Activated naive CD4-positive, alpha-beta T cell (primary cell): ENCODE data around the gene CBR4.
A peak's percentile ranks its signal among the peaks of the same experiment; 100 is the strongest.

Experiments used
- DNase-seq, 4 experiments: peaks; one replicate each; lab custom pipeline; 2025; lab: John Stamatoyannopoulos, UW

Gene CBR4

DNA sequence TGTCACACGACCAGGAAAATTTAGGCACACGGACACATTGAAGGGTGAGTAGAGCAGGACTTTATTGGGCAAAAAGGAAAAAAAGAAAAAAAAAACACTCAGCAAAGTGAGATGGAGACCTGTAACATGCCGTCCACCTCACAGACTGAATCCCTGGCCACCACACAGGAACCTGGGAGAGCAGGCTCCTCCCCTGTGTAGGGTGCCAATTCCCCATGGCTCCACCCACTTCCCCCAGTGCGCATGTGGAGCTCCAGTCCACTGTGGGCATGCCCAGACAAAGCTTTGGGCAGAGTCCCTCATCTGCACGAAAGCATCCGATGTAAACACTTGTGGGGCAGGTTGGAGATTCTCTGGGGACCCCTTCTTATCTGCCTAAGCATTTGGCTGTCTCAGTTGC is 23.6 kb upstream of the CBR4 start:
- no peak for DNase-seq

GRCh38 chr4:169032883-169033645 is 23.0 kb upstream of the CBR4 start:
- no peak for DNase-seq

GRCh38 chr4:169032194-169032593 is 22.1 kb upstream of the CBR4 start:
- no peak for DNase-seq

GRCh38 chr4:169031392-169031791 is 21.3 kb upstream of the CBR4 start:
- no peak for DNase-seq

- no peak for DNase-seq
Observed at GRCh38 chr4:169030562-169030982, 20.5 kb upstream of the CBR4 start.

- DNase-seq = no peak
Observed at GRCh38 chr4:169029947-169030346, 19.9 kb upstream of the CBR4 start.

DNA sequence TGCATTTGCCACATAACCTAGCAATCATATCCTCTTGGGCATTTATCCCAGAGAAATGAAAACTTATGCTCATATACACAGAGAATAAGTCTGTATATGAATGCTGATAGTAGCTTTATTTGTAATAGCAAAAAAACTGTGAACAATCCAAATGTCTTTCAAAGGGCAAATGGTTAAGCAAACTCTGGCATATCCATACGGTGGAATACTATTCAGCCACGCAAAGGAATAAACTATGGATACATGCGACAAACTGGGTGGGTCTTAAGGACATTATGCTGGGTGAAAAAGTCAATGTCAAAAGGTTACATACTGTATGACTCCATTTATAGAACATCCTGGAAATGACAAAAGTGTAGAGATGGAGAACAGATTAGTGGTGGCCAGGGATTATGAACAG is 17.6 kb upstream of the CBR4 start:
- no peak for DNase-seq

- DNase-seq = no peak
Observed at GRCh38 chr4:169025184-169025583, 15.1 kb upstream of the CBR4 start.

GRCh38 chr4:169024762-169025161 is 14.7 kb upstream of the CBR4 start:
- DNase-seq = no peak

DNA sequence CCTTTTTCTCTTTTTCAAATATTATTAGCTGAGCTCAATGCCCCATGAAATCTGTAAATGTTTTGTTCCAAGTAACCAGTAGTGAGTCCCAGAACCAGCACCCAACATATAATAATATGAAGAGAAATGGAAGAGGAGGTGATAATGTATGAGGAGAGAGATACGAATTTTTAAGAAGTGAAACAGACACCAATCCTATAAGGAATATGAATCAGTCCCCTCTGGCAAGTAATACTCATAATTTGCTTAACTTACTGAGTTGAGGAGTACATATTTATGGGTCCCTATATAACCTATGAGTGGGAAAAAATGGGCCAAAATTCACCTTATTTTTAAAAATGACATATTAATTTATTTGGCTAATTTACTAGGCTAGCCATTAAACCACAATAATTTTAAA is 8.4 kb upstream of the CBR4 start:
- DNase-seq = no peak

DNA sequence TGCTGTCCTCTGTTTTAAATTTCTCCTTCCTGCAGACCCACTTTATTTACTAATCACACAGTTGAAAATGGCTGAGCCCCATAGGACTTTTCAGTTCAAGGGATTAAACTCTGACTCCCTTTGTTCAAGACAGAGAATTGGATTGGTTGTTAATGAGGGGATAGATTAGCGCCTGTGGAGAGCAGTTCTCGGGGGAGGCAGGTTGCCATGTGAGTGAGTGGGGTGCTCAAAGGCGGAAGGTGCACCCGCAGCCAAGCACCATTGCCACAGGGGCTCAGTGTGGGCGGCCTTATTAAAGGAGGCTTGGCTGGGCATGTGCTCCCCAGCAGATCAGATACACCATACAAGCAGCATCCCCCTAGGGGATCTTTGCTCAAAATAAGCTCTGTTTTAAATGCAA is 7.9 kb upstream of the CBR4 start:
- no peak for DNase-seq

DNA sequence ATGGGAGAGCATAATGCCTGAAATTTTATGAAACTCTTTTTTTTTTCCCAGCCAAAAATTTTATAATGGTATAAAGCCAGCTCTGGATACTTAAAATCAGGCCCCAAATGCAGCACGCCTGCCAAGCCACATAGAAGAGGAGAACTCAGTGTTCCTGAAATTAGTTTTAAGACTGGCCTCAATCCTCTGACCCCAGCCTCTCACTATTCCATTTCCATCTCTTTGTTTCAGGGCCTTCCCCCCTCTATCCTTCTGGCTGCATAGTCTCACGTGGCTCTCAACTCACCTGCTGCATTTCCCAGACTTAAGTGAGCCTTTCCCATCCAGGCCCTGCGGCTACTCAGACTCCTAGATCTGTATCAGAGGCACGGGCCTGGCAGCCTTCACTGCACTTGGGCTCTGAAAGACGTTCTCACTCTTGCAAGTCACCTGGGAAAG is 5.2 kb upstream of the CBR4 start:
- no peak for DNase-seq

DNA sequence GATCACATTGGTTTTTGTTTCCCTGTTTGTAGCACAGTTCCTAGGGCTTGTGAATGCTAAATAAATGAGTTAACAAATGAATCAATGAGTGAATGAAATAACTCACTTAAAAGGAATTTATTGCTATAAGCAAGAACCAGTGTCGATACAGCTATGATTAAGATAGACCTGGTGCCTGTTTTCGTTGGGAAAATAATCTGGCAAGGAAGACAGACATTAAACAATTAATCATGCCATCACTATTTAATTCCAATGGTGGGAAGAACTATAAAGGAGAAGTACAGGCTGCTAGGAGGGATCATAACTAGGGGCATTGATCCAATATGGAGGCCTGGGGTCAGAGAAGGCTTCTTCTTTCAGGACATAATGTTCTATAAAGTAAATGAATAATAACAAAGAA is 4.5 kb upstream of the CBR4 start:
- no peak for DNase-seq

DNA sequence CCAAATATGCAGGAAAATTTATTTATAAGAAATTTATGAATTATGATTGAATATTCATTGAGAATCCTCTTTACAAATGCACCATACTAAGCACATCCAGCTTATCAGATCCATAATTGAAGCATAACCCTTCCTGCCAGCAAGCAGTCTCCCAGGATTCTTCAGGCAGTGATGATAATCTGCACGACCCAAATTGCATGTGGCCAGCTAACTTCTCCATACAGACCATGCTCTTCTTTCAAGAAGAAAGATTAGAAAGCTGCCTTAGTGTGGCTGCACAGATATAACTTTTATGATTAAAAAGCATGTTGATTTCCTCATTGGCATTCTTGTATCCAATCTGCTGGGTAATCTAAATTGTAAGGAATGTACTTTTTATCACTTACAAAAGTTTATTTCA is 3.3 kb upstream of the CBR4 start:
- no peak for DNase-seq

DNA sequence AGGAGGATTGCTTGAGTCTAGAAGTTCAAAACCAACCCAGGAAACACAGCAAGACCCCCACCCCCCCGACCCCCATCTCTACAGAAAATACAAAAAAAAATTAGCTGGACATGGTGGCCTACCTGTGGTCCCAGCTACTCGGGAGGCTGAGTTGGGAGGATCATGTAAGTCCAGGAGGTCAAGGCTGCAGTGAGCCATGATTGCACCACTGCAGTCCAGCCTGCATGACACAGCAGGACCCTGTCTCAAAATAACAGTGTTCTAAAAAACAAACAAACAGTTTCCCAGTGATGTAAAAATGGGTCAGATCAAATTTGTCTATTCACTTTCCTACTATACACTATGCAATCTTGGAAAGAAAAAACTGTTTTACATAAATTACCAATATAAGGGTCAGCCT is 2.0 kb upstream of the CBR4 start:
- no peak for DNase-seq

DNA sequence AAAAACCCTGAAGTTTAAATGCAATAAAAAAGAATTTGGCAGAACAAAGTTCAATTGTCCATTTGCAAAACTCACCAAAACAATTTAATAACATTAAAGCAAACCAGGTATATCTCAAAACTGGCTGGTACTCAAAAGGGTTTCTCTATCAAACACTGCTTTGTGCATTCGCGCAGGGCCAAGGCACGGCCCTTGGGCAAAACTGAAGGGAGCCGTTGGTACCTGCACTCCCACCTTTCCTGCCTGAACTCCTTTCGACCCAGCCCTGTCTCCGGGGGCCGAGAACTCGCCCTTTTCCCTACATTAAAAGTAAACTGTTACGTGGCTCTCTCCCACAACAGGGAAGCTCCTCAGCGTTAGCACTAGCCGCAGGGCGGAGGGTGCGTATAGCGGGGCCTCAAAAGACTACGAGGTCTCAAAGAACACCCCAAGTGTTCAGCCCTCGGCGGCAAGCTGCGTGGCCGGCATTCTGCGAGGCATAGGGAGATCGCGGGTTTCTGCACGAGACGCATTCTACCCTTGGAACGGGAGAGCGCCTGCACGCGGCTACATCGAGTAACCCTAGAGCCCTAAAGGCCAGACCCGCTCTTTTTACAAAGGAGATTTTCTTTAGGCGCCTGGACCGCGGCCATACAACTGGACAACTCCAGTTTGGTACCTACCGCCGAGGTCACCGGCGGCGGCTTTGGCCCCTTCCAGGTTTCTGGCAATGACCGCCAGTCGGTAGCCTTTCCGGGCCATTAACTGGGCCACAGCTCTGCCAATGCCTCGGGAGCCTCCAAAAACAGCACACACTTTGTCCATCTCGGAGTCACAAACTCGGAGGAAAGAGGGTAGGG is 550 bp downstream of the CBR4 start:
- DNase-seq = peak; percentile 36 to 46 (median 39)

DNA sequence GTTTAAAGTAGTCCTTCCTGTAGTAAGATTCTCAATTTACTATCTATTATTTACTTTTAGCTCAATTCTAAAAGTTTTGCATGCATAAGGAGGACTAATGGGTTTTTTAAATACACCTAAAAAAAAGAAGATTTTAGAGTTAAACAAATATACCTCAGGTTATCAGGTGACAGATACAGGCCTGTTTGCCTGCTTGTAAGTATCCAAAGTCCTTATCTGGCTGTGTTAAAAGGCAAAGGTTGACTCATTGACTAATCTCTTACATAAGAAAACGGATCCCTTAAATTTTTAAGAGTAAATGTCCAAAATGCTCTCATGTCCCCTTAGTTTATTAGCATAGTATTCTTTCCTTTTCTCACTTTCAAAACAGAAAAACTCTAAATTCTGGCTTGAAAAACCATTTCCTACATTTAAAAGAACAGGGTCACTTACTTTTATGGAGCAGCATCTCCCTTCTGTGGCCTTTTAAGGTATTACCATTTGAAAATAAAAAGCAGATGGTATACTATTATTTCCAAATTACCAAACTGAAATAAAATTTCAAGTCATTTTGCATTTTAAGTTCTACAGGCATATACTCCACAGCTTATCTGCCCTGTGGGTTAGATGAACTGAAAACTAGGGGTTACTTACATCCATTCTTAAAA is 4.5 kb downstream of the CBR4 start:
- DNase-seq = no peak

- DNase-seq = no peak
Observed at GRCh38 chr4:169000315-169000714, 9.7 kb downstream of the CBR4 start.

- no peak for DNase-seq
Observed at GRCh38 chr4:168999809-169000208, 10.2 kb downstream of the CBR4 start.

DNA sequence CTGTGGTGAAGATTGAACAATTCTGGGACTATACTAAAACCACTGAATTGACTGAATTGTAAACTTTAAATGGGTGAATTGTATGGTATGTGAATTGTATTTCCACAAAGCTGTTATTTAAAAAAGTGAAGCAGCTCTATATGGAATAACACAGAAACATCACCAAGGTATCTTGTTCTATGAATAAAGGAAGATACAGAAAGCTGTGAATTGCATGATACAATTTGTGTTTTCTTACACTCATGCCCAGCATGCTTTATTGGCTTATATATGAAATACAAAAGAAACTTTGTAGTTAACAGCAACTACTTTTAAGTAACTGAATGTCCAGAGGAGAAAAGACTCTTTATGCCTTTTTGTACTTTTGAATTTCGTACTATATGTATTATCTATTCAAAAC is 11.5 kb downstream of the CBR4 start:
- no peak for DNase-seq

- DNase-seq = no peak
Observed at GRCh38 chr4:168995537-168996295, 14.3 kb downstream of the CBR4 start.

DNA sequence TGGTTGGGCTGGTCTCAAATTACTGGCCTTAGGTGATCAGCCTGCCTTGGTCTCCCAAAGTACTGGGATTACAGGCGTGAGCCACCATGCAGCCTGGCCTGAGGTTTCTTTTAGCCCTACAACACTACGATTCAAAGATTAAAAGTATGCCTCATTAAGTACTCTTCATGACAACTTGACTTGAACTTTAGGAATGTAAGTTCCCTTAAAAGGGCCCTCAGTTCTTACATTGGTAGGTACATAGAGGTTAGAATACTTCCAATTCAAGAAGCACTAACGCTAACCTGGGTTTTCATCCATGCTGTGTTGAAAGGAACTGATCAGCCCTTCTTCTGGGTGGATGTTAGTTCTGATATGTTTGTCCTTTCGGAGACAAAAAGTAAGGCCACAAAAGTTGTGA is 15.1 kb downstream of the CBR4 start:
- DNase-seq = no peak
